ENCODE measurements around the gene CSTF1. TPM values are rescaled to one million over a fixed set of nuclear protein-coding genes. Genes with fewer than 3 reads are reported as not detected.

CSTF1 gene
- polyA plus RNA-seq = 10 to 100 TPM in 2 of 4 donors, 1 to 10 TPM in 2; 9.2 to 28.2 (median 11.3) TPM
- long read RNA-seq, donor 1, full-length matches to known transcripts = 8 of 33 reads
- long read RNA-seq, donor 1, partial matches to known transcripts = 25 of 33 reads
- long read RNA-seq, donor 1, other reads (novel, unspliced or antisense) = 0 of 33 reads
- long read RNA-seq, donor 2, full-length matches to known transcripts = 3 of 10 reads
- long read RNA-seq, donor 2, partial matches to known transcripts = 7 of 10 reads
- long read RNA-seq, donor 2, other reads (novel, unspliced or antisense) = 0 of 10 reads
- long read RNA-seq, donor 3, full-length matches to known transcripts = 3 of 3 reads
- long read RNA-seq, donor 3, partial matches to known transcripts = 0 of 3 reads
- long read RNA-seq, donor 3, other reads (novel, unspliced or antisense) = 0 of 3 reads
- long read RNA-seq, donor 4 = 0 reads
- long read RNA-seq, donor 5, partial matches to known transcripts = 0 of 1 reads
- long read RNA-seq, donor 5, other reads (novel, unspliced or antisense) = 0 of 1 reads
- long read RNA-seq, donor 6, full-length matches to known transcripts = 1 of 6 reads
- long read RNA-seq, donor 6, partial matches to known transcripts = 5 of 6 reads
- long read RNA-seq, donor 6, other reads (novel, unspliced or antisense) = 0 of 6 reads
- long read RNA-seq, donor 7, full-length matches to known transcripts = 8 of 18 reads
- long read RNA-seq, donor 7, partial matches to known transcripts = 5 of 18 reads
- long read RNA-seq, donor 7, other reads (novel, unspliced or antisense) = 5 of 18 reads
- long read RNA-seq, donor 8 = 0 reads
- long read RNA-seq, donor 9, full-length matches to known transcripts = 1 of 1 reads
- long read RNA-seq, donor 9, partial matches to known transcripts = 0 of 1 reads
- long read RNA-seq, donor 9, other reads (novel, unspliced or antisense) = 0 of 1 reads
- long read RNA-seq, donor 10, full-length matches to known transcripts = 7 of 7 reads
- long read RNA-seq, donor 10, partial matches to known transcripts = 0 of 7 reads
- long read RNA-seq, donor 10, other reads (novel, unspliced or antisense) = 0 of 7 reads

DNA sequence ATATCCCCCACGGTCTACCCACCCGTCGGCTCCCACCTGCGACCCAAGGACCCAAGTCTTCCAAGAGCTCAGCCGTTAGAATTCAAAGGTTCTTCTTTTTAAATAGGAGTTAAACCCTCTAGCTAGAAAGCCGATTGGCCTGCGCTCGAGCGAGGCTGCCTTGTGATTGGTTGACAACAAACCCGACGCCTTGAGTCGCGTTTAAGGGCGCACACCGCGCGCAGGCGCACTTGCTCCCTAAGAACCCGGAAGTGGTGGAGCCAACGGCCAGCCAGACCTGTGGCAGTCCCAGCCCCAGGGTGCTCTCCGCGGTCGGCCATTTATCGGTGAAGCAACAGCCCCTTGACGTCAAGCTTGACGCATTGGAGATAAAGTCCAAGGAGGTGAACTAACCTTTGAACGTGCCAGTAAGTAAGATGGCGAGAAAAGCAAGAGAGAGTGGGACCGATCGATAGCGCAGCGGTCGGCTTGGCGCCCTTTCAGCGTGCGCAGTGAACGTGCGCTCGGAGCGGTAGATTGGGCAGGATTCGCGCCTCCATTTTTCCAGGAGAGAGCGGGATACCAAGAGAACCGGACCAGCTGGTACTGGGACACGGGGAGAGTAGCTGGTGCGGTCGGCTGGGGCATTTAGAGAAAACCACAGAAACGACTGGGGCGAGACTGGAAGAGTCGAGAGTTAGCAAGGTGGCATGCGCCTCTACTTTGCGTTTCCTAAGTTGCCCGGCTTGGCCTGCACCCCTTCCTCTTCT lies at the start of gene CSTF1, which contains the start of gene AURKA:
CSTF1 (plus strand) TSS at position 514 of the 749 bp plus-strand sequence. CDS start 2,908 bp downstream, outside the sequence.
AURKA (minus strand) TSS at position 84 of the 749 bp plus-strand sequence. CDS start 4,018 bp downstream, outside the sequence.
- peak within 1 kb of the TSS; percentile 86 to 94 (median 89) for H3K27ac ChIP-seq (ENCODE audit: low read depth in 1 of 3, low read length in 2 of 3)
- no peaks in the 10 kb centered on the region for H3K9me3 ChIP-seq (ENCODE audit: control insufficient read depth in 2 of 2, insufficient read depth in 1 of 2, low read depth in 1 of 2, low read length in 1 of 2)
- DNase-seq (peak; percentile 100), FAIRE-seq (no peak)
- peaks cover 0 to 4% (median 0%) of the 10 kb centered on the region in 3 donors for H3K4me1 ChIP-seq (ENCODE audit: control insufficient read depth in 3 of 3, insufficient read depth in 2 of 3, low read depth in 1 of 3, low read length in 2 of 3)
- peak within 1 kb of the TSS; percentile 76 to 93 (median 85) for H3K4me3 ChIP-seq (ENCODE audit: low read depth in 1 of 3, low read length in 3 of 3)
- 0% methylated on average over 53 of the region's 53 CpGs for WGBS, 3 donors
- no peaks in the 10 kb centered on the region for H3K27me3 ChIP-seq (ENCODE audit: control insufficient read depth in 3 of 3, insufficient read depth in 3 of 3, low read length in 3 of 3)
- H3K36me3 ChIP-seq (ENCODE audit: control insufficient read depth in 3 of 3, insufficient read depth in 2 of 3, low read depth in 1 of 3, low read length in 3 of 3) = peaks cover 2 to 11% (median 10%) of the 10 kb centered on the region in 3 donors

- H3K4me3 ChIP-seq (ENCODE audit: low read depth in 1 of 3, low read length in 3 of 3) = no peak overlapping the region
- no peaks in the 10 kb centered on the region for H3K9me3 ChIP-seq (ENCODE audit: control insufficient read depth in 2 of 2, insufficient read depth in 1 of 2, low read depth in 1 of 2, low read length in 1 of 2)
- 79 to 86% (median 82%) methylated on average over 3 of the region's 3 CpGs for WGBS, 3 donors
- DNase-seq (no peak), FAIRE-seq (no peak)
- H3K36me3 ChIP-seq (ENCODE audit: control insufficient read depth in 3 of 3, insufficient read depth in 2 of 3, low read depth in 1 of 3, low read length in 3 of 3) = no peaks in the 10 kb centered on the region
- H3K27ac ChIP-seq (ENCODE audit: low read depth in 1 of 3, low read length in 2 of 3) = no peak overlapping the region
- no peaks in the 10 kb centered on the region for H3K4me1 ChIP-seq (ENCODE audit: control insufficient read depth in 3 of 3, insufficient read depth in 2 of 3, low read depth in 1 of 3, low read length in 2 of 3)
- peaks cover 0 to 19% (median 17%) of the 10 kb centered on the region in 3 donors for H3K27me3 ChIP-seq (ENCODE audit: control insufficient read depth in 3 of 3, insufficient read depth in 3 of 3, low read length in 3 of 3)
These were observed 49.7 kb upstream of the CSTF1 start for GRCh38 chr20:56342783-56343182.

DNA sequence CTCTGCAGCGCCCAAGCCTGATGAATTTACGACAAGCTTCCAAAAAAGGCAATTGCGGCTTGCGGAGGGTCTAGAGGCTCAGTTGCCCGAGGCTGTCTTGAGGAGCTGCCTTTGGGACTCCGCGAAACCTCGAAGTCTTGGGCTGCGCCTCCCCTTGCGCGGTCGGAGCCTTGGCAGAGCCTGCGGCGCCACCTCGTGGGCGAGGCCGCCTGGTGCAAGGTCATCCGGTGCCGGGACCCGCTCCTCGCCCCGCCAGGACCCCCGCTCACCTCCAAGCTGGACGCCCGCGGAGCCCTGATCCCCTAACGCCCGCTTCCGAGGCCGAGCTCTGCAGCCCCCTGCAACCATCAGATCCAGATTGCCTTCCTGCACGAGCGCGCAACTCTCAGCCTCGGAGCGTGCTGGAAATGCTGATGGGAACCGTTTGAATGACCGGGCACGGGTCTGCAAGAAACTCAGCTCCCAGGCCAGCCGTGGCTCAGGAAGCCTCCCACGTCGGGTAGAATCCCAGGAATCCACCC lies 48.5 kb upstream of the CSTF1 start:
- H3K27me3 ChIP-seq (ENCODE audit: control insufficient read depth in 3 of 3, insufficient read depth in 3 of 3, low read length in 3 of 3) = peaks cover 0 to 19% (median 17%) of the 10 kb centered on the region in 3 donors
- H3K36me3 ChIP-seq (ENCODE audit: control insufficient read depth in 3 of 3, insufficient read depth in 2 of 3, low read depth in 1 of 3, low read length in 3 of 3) = no peaks in the 10 kb centered on the region
- no peak for FAIRE-seq
- 3 to 12% (median 9%) methylated on average over 41 of the region's 41 CpGs for whole genome bisulfite sequencing, 3 donors
- no peak overlapping the region for H3K27ac ChIP-seq (ENCODE audit: low read depth in 1 of 3, low read length in 2 of 3)
- peak in 1 of 2 donors; percentile 48 for DNase-seq
- no peaks in the 10 kb centered on the region for H3K9me3 ChIP-seq (ENCODE audit: control insufficient read depth in 2 of 2, insufficient read depth in 1 of 2, low read depth in 1 of 2, low read length in 1 of 2)
- no peaks in the 10 kb centered on the region for H3K4me1 ChIP-seq (ENCODE audit: control insufficient read depth in 3 of 3, insufficient read depth in 2 of 3, low read depth in 1 of 3, low read length in 2 of 3)
- H3K4me3 ChIP-seq (ENCODE audit: low read depth in 1 of 3, low read length in 3 of 3) = no peak overlapping the region

GRCh38 chr20:56345911-56346310 lies 46.5 kb upstream of the CSTF1 start:
- H3K36me3 ChIP-seq (ENCODE audit: control insufficient read depth in 3 of 3, insufficient read depth in 2 of 3, low read depth in 1 of 3, low read length in 3 of 3) = no peaks in the 10 kb centered on the region
- FAIRE-seq (no peak), DNase-seq (no peak)
- WGBS, 3 donors = 85 to 91% (median 88%) methylated on average over 8 of the region's 8 CpGs
- H3K4me3 ChIP-seq (ENCODE audit: low read depth in 1 of 3, low read length in 3 of 3) = no peak overlapping the region
- no peaks in the 10 kb centered on the region for H3K9me3 ChIP-seq (ENCODE audit: control insufficient read depth in 2 of 2, insufficient read depth in 1 of 2, low read depth in 1 of 2, low read length in 1 of 2)
- no peak overlapping the region for H3K27ac ChIP-seq (ENCODE audit: low read depth in 1 of 3, low read length in 2 of 3)
- no peaks in the 10 kb centered on the region for H3K4me1 ChIP-seq (ENCODE audit: control insufficient read depth in 3 of 3, insufficient read depth in 2 of 3, low read depth in 1 of 3, low read length in 2 of 3)
- H3K27me3 ChIP-seq (ENCODE audit: control insufficient read depth in 3 of 3, insufficient read depth in 3 of 3, low read length in 3 of 3) = peaks cover 0 to 19% (median 17%) of the 10 kb centered on the region in 3 donors

DNA sequence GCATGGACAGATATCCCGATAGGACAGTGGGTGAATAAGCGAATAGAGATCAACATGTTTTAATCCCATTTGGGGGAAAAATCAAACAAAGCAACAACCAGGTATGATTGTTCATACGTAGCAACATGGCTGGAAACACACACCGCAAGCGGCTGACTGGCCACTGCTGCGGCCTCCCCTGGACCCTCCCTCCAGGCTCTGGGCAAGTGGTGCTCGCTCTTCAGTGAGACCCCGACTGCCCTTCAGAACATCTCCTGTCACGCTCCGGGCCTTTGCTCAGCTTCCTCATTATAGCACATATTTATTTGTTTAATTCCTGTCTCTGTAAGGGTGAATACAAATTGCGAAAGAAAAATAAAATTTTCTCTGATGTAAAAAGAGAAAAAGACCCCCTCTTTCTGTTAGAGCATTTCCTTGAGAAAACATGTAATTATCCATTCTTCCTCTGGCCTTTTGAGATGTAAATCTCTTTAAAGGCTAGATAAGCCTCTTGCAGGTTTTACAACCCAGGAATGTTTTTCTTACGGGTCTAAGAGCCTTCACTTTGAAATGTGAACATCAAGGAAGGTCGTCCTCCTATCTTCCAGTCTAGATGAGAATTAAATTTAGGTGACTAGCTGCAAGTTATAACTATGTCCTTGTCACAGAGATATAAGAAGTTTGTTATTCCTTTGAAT lies 44.7 kb upstream of the CSTF1 start:
- Histone ChIP-seq H3K4me3 (ENCODE audit: low read depth in 1 of 3, low read length in 3 of 3) (no peak overlapping the region), H3K9me3 (ENCODE audit: control insufficient read depth in 2 of 2, insufficient read depth in 1 of 2, low read depth in 1 of 2, low read length in 1 of 2) (no peaks in the 10 kb centered on the region), H3K36me3 (ENCODE audit: control insufficient read depth in 3 of 3, insufficient read depth in 2 of 3, low read depth in 1 of 3, low read length in 3 of 3) (no peaks in the 10 kb centered on the region), H3K27me3 (ENCODE audit: control insufficient read depth in 3 of 3, insufficient read depth in 3 of 3, low read length in 3 of 3) (peaks cover 0 to 17% (median 13%) of the 10 kb centered on the region in 3 donors), H3K27ac (ENCODE audit: low read depth in 1 of 3, low read length in 2 of 3) (no peak overlapping the region), H3K4me1 (ENCODE audit: control insufficient read depth in 3 of 3, insufficient read depth in 2 of 3, low read depth in 1 of 3, low read length in 2 of 3) (no peaks in the 10 kb centered on the region)
- 39 to 56% (median 55%) methylated on average over 13 of the region's 13 CpGs for WGBS, 3 donors
- FAIRE-seq = no peak
- no peak for DNase-seq

GRCh38 chr20:56348305-56348693 lies 44.1 kb upstream of the CSTF1 start:
- H3K9me3 ChIP-seq (ENCODE audit: control insufficient read depth in 2 of 2, insufficient read depth in 1 of 2, low read depth in 1 of 2, low read length in 1 of 2) = no peaks in the 10 kb centered on the region
- no peaks in the 10 kb centered on the region for H3K4me1 ChIP-seq (ENCODE audit: control insufficient read depth in 3 of 3, insufficient read depth in 2 of 3, low read depth in 1 of 3, low read length in 2 of 3)
- FAIRE-seq = no peak
- peak overlapping the region in 1 of 3 donors; percentile 15 for H3K27ac ChIP-seq (ENCODE audit: low read depth in 1 of 3, low read length in 2 of 3)
- peaks cover 0 to 12% (median 8%) of the 10 kb centered on the region in 3 donors for H3K27me3 ChIP-seq (ENCODE audit: control insufficient read depth in 3 of 3, insufficient read depth in 3 of 3, low read length in 3 of 3)
- H3K36me3 ChIP-seq (ENCODE audit: control insufficient read depth in 3 of 3, insufficient read depth in 2 of 3, low read depth in 1 of 3, low read length in 3 of 3) = no peaks in the 10 kb centered on the region
- no peak overlapping the region for H3K4me3 ChIP-seq (ENCODE audit: low read depth in 1 of 3, low read length in 3 of 3)
- peak; percentile 13 to 63 for DNase-seq
- 1 to 12% (median 12%) methylated on average over 5 of the region's 5 CpGs for WGBS, 3 donors

DNA sequence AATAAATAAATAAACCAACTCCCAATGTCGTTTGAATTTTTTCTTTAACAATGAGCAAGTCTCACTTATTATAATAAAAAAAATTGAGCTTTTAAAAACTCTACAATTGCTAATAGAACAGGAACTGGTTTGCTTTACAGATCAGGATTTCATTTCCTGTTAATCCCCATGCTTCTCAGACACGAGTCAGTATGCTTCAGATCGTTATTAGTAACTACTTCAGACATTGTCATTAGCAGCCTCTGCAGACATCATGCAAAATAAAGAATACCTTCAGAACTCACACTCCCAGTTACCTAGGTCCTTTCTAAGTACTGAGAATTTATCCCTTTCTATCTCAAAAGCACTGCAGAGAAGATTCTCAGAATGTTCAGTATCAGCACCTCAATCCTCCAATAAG lies 43.7 kb upstream of the CSTF1 start:
- DNase-seq = no peak
- Histone ChIP-seq H3K4me1 (ENCODE audit: control insufficient read depth in 3 of 3, insufficient read depth in 2 of 3, low read depth in 1 of 3, low read length in 2 of 3) (no peaks in the 10 kb centered on the region), H3K27me3 (ENCODE audit: control insufficient read depth in 3 of 3, insufficient read depth in 3 of 3, low read length in 3 of 3) (peaks cover 0 to 8% (median 8%) of the 10 kb centered on the region in 3 donors), H3K36me3 (ENCODE audit: control insufficient read depth in 3 of 3, insufficient read depth in 2 of 3, low read depth in 1 of 3, low read length in 3 of 3) (no peaks in the 10 kb centered on the region), H3K4me3 (ENCODE audit: low read depth in 1 of 3, low read length in 3 of 3) (no peak overlapping the region), H3K27ac (ENCODE audit: low read depth in 1 of 3, low read length in 2 of 3) (peak overlapping the region in 1 of 3 donors; percentile 15), H3K9me3 (ENCODE audit: control insufficient read depth in 2 of 2, insufficient read depth in 1 of 2, low read depth in 1 of 2, low read length in 1 of 2) (no peaks in the 10 kb centered on the region)
- no peak for FAIRE-seq
- 4 to 8% (median 8%) methylated on average over 3 of the region's 3 CpGs for WGBS, 3 donors
